Measurements from ENCODE around the gene DPEP1. TPM values are rescaled to one million over a fixed set of nuclear protein-coding genes. Genes with fewer than 3 reads are reported as not detected.

The DPEP1 gene
- total RNA-seq, 1 experiment from 2014 or later = 1.1 TPM

- intact Hi-C loops (cut with micrococcal nuclease) = no loop called here
- DNase-seq (ENCODE audit: low read depth, low spot score) (no peak), ATAC-seq (no peak)
- ChIA-PET POLR2A (no interaction called here), RAD21 (ENCODE audit: low non-redundant PET in 1 of 2, low total read pairs in 2 of 2, uncharacterized antibody in 2 of 2, unreplicated experiment in 2 of 2) (no interaction called here), CTCF (interaction anchor here (1.3 kb wide), 1 partner anchor 14 kb away, joined by 4 read pairs; no protein-coding TSS in a partner anchor)
- no peaks in the 10 kb centered on the region for H3K27me3 ChIP-seq (ENCODE audit: insufficient read depth, low read length)
- no peak overlapping the region for H3K9ac ChIP-seq (ENCODE audit: low read length)
- TSS peak; percentile 20 for BruUV-seq (replicated peaks)
- H3K9me2 ChIP-seq (ENCODE audit: insufficient read depth) = no peaks in the 10 kb centered on the region
- H3K79me2 ChIP-seq (ENCODE audit: insufficient read depth, low read length) = peaks cover 59% of the 10 kb centered on the region
- H3K27ac ChIP-seq (ENCODE audit: low read depth, low read length) = no peak overlapping the region
- peaks cover 0 to 4% of the 10 kb centered on the region in 2 experiments; a peak in 1 of 4 replicates for H3K9me3 ChIP-seq (ENCODE audit: control insufficient read depth in 1 of 2, insufficient read depth in 1 of 2, low read depth in 1 of 2, low read length in 2 of 2)
- peaks cover 16 to 47% of the 10 kb centered on the region in 2 experiments for H3K4me1 ChIP-seq (ENCODE audit: control insufficient read depth in 1 of 2, insufficient read depth in 2 of 2, low read length in 2 of 2)
- no peaks in the 10 kb centered on the region; the same call in 1 of the 2 replicates for H4K20me1 ChIP-seq (ENCODE audit: insufficient read depth)
- no peak overlapping the region for H2AFZ ChIP-seq (ENCODE audit: low read depth, low read length, poor library complexity, severe bottlenecking)
- TF ChIP-seq SIN3A (IDR thresholded peaks at IDR 0.05; ENCODE audit: low read depth) (no peak), ELF1 (IDR thresholded peaks at IDR 0.05; ENCODE audit: borderline replicate concordance, low read depth) (no peak), EZH2 (IDR thresholded peaks at IDR 0.05) (no peak), EGR1 (IDR thresholded peaks at IDR 0.05; ENCODE audit: low read depth) (no peak), TCF7L2 (IDR thresholded peaks at IDR 0.05; ENCODE audit: borderline replicate concordance, extremely low read depth, insufficient read depth, insufficient read length) (no peak), JUND (IDR thresholded peaks at IDR 0.05) (no peak), REST (IDR thresholded peaks at IDR 0.05; ENCODE audit: low read depth) (no peak), SP1 (IDR thresholded peaks at IDR 0.05; ENCODE audit: low read depth) (no peak), RAD21 (IDR thresholded peaks at IDR 0.05; ENCODE audit: low read depth) (no peak), POLR2AphosphoS5 (IDR thresholded peaks at IDR 0.05; ENCODE audit: low read depth, low read length) (no peak)
- TF ChIP-seq, protein P1, sequence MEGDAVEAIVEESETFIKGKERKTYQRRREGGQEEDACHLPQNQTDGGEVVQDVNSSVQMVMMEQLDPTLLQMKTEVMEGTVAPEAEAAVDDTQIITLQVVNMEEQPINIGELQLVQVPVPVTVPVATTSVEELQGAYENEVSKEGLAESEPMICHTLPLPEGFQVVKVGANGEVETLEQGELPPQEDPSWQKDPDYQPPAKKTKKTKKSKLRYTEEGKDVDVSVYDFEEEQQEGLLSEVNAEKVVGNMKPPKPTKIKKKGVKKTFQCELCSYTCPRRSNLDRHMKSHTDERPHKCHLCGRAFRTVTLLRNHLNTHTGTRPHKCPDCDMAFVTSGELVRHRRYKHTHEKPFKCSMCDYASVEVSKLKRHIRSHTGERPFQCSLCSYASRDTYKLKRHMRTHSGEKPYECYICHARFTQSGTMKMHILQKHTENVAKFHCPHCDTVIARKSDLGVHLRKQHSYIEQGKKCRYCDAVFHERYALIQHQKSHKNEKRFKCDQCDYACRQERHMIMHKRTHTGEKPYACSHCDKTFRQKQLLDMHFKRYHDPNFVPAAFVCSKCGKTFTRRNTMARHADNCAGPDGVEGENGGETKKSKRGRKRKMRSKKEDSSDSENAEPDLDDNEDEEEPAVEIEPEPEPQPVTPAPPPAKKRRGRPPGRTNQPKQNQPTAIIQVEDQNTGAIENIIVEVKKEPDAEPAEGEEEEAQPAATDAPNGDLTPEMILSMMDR (IDR thresholded peaks at IDR 0.05 in 2 of 3, conservative IDR thresholded peaks at IDR 0.05 in 1 of 3; ENCODE audit: borderline replicate concordance in 1 of 3, insufficient read depth in 1 of 3, low read depth in 2 of 3, low read length in 2 of 3) = no peak
- H3K4me2 ChIP-seq (ENCODE audit: low read length) = no peak overlapping the region
- peaks cover 22 to 65% of the 10 kb centered on the region in 2 experiments; a peak in 3 of 4 replicates for H3K36me3 ChIP-seq (ENCODE audit: control insufficient read depth in 1 of 2, insufficient read depth in 2 of 2, low read length in 2 of 2)
- no peak overlapping the region for H3K4me3 ChIP-seq (replicated peaks in 1 of 2; ENCODE audit: low read depth in 1 of 2, low read length in 2 of 2)
Measured at GRCh38 chr16:89579351-89579750, 34.1 kb upstream of the DPEP1 start.
